Spleen (tissue), 3 donors: ENCODE data around the gene UNC5CL.

Source experiments
- POLR2A ChIP-seq, 3 donors: fragments of 450-650 bp; IDR thresholded peaks; one replicate each; pipeline ENCODE4 v1.5.1; 2017; ENCODE audit warnings: antibody characterized with exemption in 3 of 3, mild to moderate bottlenecking in 1 of 3
- POLR2AphosphoS5 ChIP-seq, 3 donors: sonication (generic); formaldehyde crosslinking; IDR thresholded peaks; one replicate each; pipeline ENCODE4 v1.5.1; 2017; ENCODE audit warnings: antibody characterized with exemption in 3 of 3

DNA sequence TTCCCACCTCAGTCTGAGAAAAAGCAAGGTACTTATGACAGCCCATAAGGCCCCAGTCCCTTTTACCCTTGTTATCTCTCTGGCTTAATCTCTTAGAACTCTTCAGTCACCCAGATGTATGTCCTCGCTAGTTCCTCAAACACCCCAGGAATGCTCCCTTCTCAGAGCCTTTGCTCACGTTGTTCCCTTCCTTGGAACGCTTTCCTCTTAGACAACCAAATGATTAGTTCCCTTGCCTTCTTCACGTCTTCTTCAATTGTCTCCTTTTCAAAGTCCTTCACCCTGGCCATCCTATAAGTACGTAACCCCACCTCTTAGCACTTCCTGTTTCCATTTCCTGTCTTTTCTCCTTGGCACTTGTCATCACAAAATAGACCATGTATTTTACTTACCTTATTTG lies 12.9 kb upstream of the UNC5CL start:
- TF ChIP-seq POLR2A (IDR thresholded peaks at IDR 0.05) (no peak), POLR2AphosphoS5 (IDR thresholded peaks at IDR 0.05) (no peak)
